HepG2 (cell line): Measurements from ENCODE around the gene USP24. TPM values are rescaled to one million over a fixed set of nuclear protein-coding genes. Genes with fewer than 3 reads are reported as not detected.
A peak's percentile ranks its signal among the peaks of the same experiment; 100 is the strongest.

Experiments
- AGO2 ChIP-seq: fragments of 200-400 bp; formaldehyde crosslinking; optimal IDR thresholded peaks from 2 replicates; pipeline ENCODE3; 2017; ENCODE audit warnings: mild to moderate bottlenecking, low read depth, low read length, moderate library complexity
- CCDC6 ChIP-seq: sonication (generic); formaldehyde crosslinking; IDR thresholded peaks from 2 replicates; pipeline ENCODE4 v1.8.1; 2022; ENCODE audit warnings: mild to moderate bottlenecking, missing genetic modification reagents, moderate library complexity
- ELF3 ChIP-seq: IDR thresholded peaks from 2 replicates; pipeline ENCODE4 v1.6.1; 2016; ENCODE audit warnings: missing genetic modification reagents, missing compliant biosample characterization
- EZH2 ChIP-seq: conservative IDR thresholded peaks from 2 replicates; pipeline ENCODE4 v1.6.1; 2012; ENCODE audit warnings: mild to moderate bottlenecking, low read depth, low read length, moderate library complexity
- HHEX ChIP-seq: IDR thresholded peaks from 2 replicates; pipeline ENCODE4 v1.6.1; 2016; ENCODE audit warnings: control low read depth
- HOXA5 ChIP-seq: sonication (generic); formaldehyde crosslinking; IDR thresholded peaks from 2 replicates; pipeline ENCODE4 v1.4.0; 2020; ENCODE audit warnings: missing genetic modification reagents
- IRX3 ChIP-seq: sonication (generic); formaldehyde crosslinking; IDR thresholded peaks from 2 replicates; pipeline ENCODE4 v1.8.1; 2023; ENCODE audit warnings: mild to moderate bottlenecking, low read depth, missing genetic modification reagents, borderline replicate concordance
- NRL ChIP-seq: sonication (generic); formaldehyde crosslinking; IDR thresholded peaks from 2 replicates; pipeline ENCODE4 v1.5.0; 2020; ENCODE audit warnings: missing genetic modification reagents, mild to moderate bottlenecking, moderate library complexity, borderline replicate concordance
- POLR2AphosphoS2 ChIP-seq: IDR thresholded peaks from 2 replicates; pipeline ENCODE4 v1.6.1; 2011; ENCODE audit warnings: low read depth, low read length, improper control_type of control experiment
- ZNF292 ChIP-seq: sonication (generic); formaldehyde crosslinking; IDR thresholded peaks from 2 replicates; pipeline ENCODE4 v1.8.1; 2022; ENCODE audit warnings: mild to moderate bottlenecking, low read depth, missing genetic modification reagents, borderline replicate concordance
- ZNF367 ChIP-seq: sonication (generic); formaldehyde crosslinking; IDR thresholded peaks from 2 replicates; pipeline ENCODE4 v1.4.0; 2020; ENCODE audit warnings: missing genetic modification reagents, borderline replicate concordance
- ZNF703 ChIP-seq: sonication (generic); formaldehyde crosslinking; IDR thresholded peaks from 2 replicates; pipeline ENCODE4 v1.5.1; 2020; ENCODE audit warnings: missing genetic modification reagents, mild to moderate bottlenecking, moderate library complexity, borderline replicate concordance
- ZNF709 ChIP-seq: sonication (generic); formaldehyde crosslinking; IDR thresholded peaks from 2 replicates; pipeline ENCODE4 v1.5.0; 2020; ENCODE audit warnings: mild to moderate bottlenecking, missing genetic modification reagents
- polyA plus RNA-seq, 8 experiments: library from polyadenylated mRNA; depleted of rRNA in 3 of 8; stranded (reverse) in 7 of 8; unstranded in 1 of 8; fragments of >200 nt; fragmentation: Illumina TruSeq in 4 of 8; extraction: Trizol in 4 of 8; gene quantifications; 2 replicates each; pipeline versions ENCODE4 v1.2.1 to v1.2.3, GENCODE V29; 2011 to 2016; ENCODE audit warnings: low read depth in 4 of 8, missing spikeins in 1 of 8, mixed read lengths in 1 of 8; ENCODE audit not compliant: insufficient read depth in 1 of 8
- total RNA-seq, 5 experiments: library from RNA; depleted of rRNA; stranded (reverse); fragments of >200 nt; fragmentation: Illumina TruSeq; extraction: Trizol; gene quantifications; 2 replicates each; pipeline ENCODE4 v1.2.3, GENCODE V29; 2016; ENCODE audit warnings: low read depth in 1 of 5
- TF ChIP-seq, protein P1 (sequence below): sonication (generic); formaldehyde crosslinking; IDR thresholded peaks from 2 replicates; pipeline ENCODE4; 2020; ENCODE audit warnings: missing genetic modification reagents, mild to moderate bottlenecking, borderline replicate concordance
- TF ChIP-seq, protein P2 (sequence below): fragments of 450-650 bp; IDR thresholded peaks from 2 replicates; pipeline ENCODE4 v1.6.1; 2016
- TF ChIP-seq, protein P3 (sequence below), 2 experiments: sonication (generic) in 1 of 2; formaldehyde crosslinking in 1 of 2; IDR thresholded peaks; 2 replicates each; pipeline versions ENCODE4 v1.6.1 to v1.9.0; 2014 to 2022; ENCODE audit warnings: antibody characterized with exemption in 1 of 2, borderline replicate concordance in 1 of 2, inconsistent platforms in 1 of 2, low read depth in 1 of 2, missing genetic modification reagents in 1 of 2
- TF ChIP-seq, protein P4 (sequence below): sonication (generic); formaldehyde crosslinking; IDR thresholded peaks from 2 replicates; pipeline ENCODE4 v1.4.0; 2020; ENCODE audit warnings: low read depth, mild to moderate bottlenecking, missing genetic modification reagents

The USP24 gene
- total and polyA plus RNA-seq, 2 of the 13 experiments (the other 11 are each of a cell fraction or from before 2014, with no cell fraction given), result 18.8 to 47.6 TPM

DNA sequence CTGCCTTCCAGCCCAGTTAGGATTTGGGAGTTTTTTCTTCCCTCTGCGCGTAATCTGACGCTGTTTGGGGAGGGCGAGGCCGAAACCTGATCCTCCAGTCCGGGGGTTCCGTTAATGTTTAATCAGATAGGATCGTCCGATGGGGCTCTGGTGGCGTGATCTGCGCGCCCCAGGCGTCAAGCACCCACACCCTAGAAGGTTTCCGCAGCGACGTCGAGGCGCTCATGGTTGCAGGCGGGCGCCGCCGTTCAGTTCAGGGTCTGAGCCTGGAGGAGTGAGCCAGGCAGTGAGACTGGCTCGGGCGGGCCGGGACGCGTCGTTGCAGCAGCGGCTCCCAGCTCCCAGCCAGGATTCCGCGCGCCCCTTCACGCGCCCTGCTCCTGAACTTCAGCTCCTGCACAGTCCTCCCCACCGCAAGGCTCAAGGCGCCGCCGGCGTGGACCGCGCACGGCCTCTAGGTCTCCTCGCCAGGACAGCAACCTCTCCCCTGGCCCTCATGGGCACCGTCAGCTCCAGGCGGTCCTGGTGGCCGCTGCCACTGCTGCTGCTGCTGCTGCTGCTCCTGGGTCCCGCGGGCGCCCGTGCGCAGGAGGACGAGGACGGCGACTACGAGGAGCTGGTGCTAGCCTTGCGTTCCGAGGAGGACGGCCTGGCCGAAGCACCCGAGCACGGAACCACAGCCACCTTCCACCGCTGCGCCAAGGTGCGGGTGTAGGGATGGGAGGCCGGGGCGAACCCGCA is 175.7 kb downstream of the USP24 start, which contains the start of gene PCSK9 (continued):
- TF ChIP-seq HHEX (CRISPR knock-in tag) (no peak), EZH2 (no peak), ZNF703 (CRISPR knock-in tag) (peak; percentile 81; the same call in 1 of the 2 replicates), NRL (CRISPR knock-in tag) (peak; percentile 80), CCDC6 (CRISPR knock-in tag) (peak; percentile 79; the same call in 1 of the 2 replicates), HOXA5 (CRISPR knock-in tag) (peak; percentile 87; the same call in 1 of the 2 replicates), ZNF292 (CRISPR knock-in tag) (peak; percentile 88), IRX3 (CRISPR knock-in tag) (peak; percentile 97; the same call in 1 of the 2 replicates), ELF3 (peak; percentile 65; the same call in 1 of the 2 replicates), ZNF709 (CRISPR knock-in tag) (peak; percentile 94), AGO2 (no peak), ZNF367 (CRISPR knock-in tag) (no peak), POLR2AphosphoS2 (no peak)
- TF ChIP-seq, protein P1, sequence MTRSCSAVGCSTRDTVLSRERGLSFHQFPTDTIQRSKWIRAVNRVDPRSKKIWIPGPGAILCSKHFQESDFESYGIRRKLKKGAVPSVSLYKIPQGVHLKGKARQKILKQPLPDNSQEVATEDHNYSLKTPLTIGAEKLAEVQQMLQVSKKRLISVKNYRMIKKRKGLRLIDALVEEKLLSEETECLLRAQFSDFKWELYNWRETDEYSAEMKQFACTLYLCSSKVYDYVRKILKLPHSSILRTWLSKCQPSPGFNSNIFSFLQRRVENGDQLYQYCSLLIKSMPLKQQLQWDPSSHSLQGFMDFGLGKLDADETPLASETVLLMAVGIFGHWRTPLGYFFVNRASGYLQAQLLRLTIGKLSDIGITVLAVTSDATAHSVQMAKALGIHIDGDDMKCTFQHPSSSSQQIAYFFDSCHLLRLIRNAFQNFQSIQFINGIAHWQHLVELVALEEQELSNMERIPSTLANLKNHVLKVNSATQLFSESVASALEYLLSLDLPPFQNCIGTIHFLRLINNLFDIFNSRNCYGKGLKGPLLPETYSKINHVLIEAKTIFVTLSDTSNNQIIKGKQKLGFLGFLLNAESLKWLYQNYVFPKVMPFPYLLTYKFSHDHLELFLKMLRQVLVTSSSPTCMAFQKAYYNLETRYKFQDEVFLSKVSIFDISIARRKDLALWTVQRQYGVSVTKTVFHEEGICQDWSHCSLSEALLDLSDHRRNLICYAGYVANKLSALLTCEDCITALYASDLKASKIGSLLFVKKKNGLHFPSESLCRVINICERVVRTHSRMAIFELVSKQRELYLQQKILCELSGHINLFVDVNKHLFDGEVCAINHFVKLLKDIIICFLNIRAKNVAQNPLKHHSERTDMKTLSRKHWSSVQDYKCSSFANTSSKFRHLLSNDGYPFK (CRISPR knock-in tag), result peak; percentile 74; the same call in 1 of the 2 replicates
- TF ChIP-seq, protein P2, sequence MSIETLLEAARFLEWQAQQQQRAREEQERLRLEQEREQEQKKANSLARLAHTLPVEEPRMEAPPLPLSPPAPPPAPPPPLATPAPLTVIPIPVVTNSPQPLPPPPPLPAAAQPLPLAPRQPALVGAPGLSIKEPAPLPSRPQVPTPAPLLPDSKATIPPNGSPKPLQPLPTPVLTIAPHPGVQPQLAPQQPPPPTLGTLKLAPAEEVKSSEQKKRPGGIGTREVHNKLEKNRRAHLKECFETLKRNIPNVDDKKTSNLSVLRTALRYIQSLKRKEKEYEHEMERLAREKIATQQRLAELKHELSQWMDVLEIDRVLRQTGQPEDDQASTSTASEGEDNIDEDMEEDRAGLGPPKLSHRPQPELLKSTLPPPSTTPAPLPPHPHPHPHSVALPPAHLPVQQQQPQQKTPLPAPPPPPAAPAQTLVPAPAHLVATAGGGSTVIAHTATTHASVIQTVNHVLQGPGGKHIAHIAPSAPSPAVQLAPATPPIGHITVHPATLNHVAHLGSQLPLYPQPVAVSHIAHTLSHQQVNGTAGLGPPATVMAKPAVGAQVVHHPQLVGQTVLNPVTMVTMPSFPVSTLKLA, result no peak
- TF ChIP-seq, protein P3, sequence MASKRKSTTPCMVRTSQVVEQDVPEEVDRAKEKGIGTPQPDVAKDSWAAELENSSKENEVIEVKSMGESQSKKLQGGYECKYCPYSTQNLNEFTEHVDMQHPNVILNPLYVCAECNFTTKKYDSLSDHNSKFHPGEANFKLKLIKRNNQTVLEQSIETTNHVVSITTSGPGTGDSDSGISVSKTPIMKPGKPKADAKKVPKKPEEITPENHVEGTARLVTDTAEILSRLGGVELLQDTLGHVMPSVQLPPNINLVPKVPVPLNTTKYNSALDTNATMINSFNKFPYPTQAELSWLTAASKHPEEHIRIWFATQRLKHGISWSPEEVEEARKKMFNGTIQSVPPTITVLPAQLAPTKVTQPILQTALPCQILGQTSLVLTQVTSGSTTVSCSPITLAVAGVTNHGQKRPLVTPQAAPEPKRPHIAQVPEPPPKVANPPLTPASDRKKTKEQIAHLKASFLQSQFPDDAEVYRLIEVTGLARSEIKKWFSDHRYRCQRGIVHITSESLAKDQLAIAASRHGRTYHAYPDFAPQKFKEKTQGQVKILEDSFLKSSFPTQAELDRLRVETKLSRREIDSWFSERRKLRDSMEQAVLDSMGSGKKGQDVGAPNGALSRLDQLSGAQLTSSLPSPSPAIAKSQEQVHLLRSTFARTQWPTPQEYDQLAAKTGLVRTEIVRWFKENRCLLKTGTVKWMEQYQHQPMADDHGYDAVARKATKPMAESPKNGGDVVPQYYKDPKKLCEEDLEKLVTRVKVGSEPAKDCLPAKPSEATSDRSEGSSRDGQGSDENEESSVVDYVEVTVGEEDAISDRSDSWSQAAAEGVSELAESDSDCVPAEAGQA (IDR thresholded peaks at IDR 0.05; ENCODE audit: low read depth), result no peak; the same call in 1 of the 2 replicates
- TF ChIP-seq, protein P3 (CRISPR knock-in tag; IDR thresholded peaks at IDR 0.05; ENCODE audit: borderline replicate concordance), result peak; percentile 31; the same call in 1 of the 2 replicates
- TF ChIP-seq, protein P4, sequence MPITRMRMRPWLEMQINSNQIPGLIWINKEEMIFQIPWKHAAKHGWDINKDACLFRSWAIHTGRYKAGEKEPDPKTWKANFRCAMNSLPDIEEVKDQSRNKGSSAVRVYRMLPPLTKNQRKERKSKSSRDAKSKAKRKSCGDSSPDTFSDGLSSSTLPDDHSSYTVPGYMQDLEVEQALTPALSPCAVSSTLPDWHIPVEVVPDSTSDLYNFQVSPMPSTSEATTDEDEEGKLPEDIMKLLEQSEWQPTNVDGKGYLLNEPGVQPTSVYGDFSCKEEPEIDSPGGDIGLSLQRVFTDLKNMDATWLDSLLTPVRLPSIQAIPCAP, result no peak
